Endodermal cell (in vitro differentiated cells): ENCODE data around the gene PLEKHB2. TPM values are rescaled to one million over a fixed set of nuclear protein-coding genes. Genes with fewer than 3 reads are reported as not detected.
A peak's percentile ranks its signal among the peaks of the same experiment; 100 is the strongest.
"Not testable (repeated sequence)": the region's sequence is repeated elsewhere in the genome, so short reads cannot be mapped to it uniquely, and the experiment has no call there.

Source experiments
- DNase-seq: peaks from one replicate; pipeline ENCODE4 v3.0.0-alpha.2; 2017
- H3K27ac ChIP-seq: 2 replicates; pipeline ENCODE4 v1.5.1; 2013; ENCODE audit warnings: mild to moderate bottlenecking, low read depth, low read length, moderate library complexity
- H3K27me3 ChIP-seq: 2 replicates; pipeline ENCODE4 v1.6.1; 2013; ENCODE audit warnings: mild to moderate bottlenecking, low read length, moderate library complexity; ENCODE audit not compliant: insufficient read depth, control insufficient read depth, poor library complexity, severe bottlenecking
- H3K36me3 ChIP-seq: 2 replicates; pipeline ENCODE4 v1.7.0; 2013; ENCODE audit warnings: mild to moderate bottlenecking, low read length, moderate library complexity; ENCODE audit not compliant: control insufficient read depth, insufficient read depth
- H3K4me1 ChIP-seq: one replicate; pipeline ENCODE4 v1.7.0; 2013; ENCODE audit warnings: low read length; ENCODE audit not compliant: control insufficient read depth, insufficient read depth
- H3K4me3 ChIP-seq: 2 replicates; pipeline ENCODE4 v1.5.1; 2013; ENCODE audit warnings: mild to moderate bottlenecking, low read length, moderate library complexity
- H3K9ac ChIP-seq: 2 replicates; pipeline ENCODE4 v1.6.1; 2013; ENCODE audit warnings: mild to moderate bottlenecking, low read length, moderate library complexity; ENCODE audit not compliant: poor library complexity, severe bottlenecking; ENCODE audit errors: extremely low read depth
- H3K9me3 ChIP-seq: 2 replicates; pipeline ENCODE4 v1.6.1; 2013; ENCODE audit warnings: mild to moderate bottlenecking, low read length, moderate library complexity; ENCODE audit not compliant: control insufficient read depth
- H3K27ac Mint-ChIP-seq: 2 replicates; pipeline ENCODE4 v1.8.0; 2020; ENCODE audit warnings: mixed read lengths
- H3K27me3 Mint-ChIP-seq: 2 replicates; pipeline ENCODE4 v1.8.0; 2021; ENCODE audit warnings: mild to moderate bottlenecking, mixed read lengths; ENCODE audit not compliant: insufficient read depth
- H3K36me3 Mint-ChIP-seq: 2 replicates; pipeline ENCODE4 v1.8.0; 2020; ENCODE audit warnings: low read depth, mixed read lengths
- H3K4me1 Mint-ChIP-seq: 2 replicates; pipeline ENCODE4 v1.8.0; 2020; ENCODE audit warnings: mixed read lengths
- H3K4me3 Mint-ChIP-seq: 2 replicates; pipeline ENCODE4 v1.8.0; 2020; ENCODE audit warnings: mild to moderate bottlenecking, moderate library complexity, mixed read lengths
- H3K9me3 Mint-ChIP-seq: 2 replicates; pipeline ENCODE4 v1.8.0; 2020; ENCODE audit warnings: mild to moderate bottlenecking, mixed read lengths
- CTCF ChIP-seq: fragments of 200-600 bp; sonication (generic); conservative IDR thresholded peaks from 2 replicates; pipeline ENCODE4 v1.5.0; 2021; ENCODE audit warnings: antibody characterized with exemption, mild to moderate bottlenecking
- WGBS, 2 experiments: methylation state at CpG; one replicate each; pipeline versions ENCODE4 v1.1.5 to v1.1.7; 2013; ENCODE audit warnings: missing lambda C conversion rate in 2 of 2, mixed read lengths in 1 of 2; ENCODE audit not compliant: insufficient coverage in 1 of 2, insufficient read length in 1 of 2; 5-methylcytosine and 5-hydroxymethylcytosine counted together
- total RNA-seq, 2 donors: library from RNA; stranded (reverse); fragmentation: NEBNext Ultra II Directional in 1 of 2; extraction: Animal tissue kit (Norgen Biotek cat#: 25700) in 1 of 2; gene quantifications; 2 replicates in 1 of 2; 3 replicates in 1 of 2; pipeline ENCODE4 v1.2.1, GENCODE V29; 2021

PLEKHB2 gene
- total RNA-seq, 2 donors from 2014 or later, result 66.7 to 68.6 TPM

DNA sequence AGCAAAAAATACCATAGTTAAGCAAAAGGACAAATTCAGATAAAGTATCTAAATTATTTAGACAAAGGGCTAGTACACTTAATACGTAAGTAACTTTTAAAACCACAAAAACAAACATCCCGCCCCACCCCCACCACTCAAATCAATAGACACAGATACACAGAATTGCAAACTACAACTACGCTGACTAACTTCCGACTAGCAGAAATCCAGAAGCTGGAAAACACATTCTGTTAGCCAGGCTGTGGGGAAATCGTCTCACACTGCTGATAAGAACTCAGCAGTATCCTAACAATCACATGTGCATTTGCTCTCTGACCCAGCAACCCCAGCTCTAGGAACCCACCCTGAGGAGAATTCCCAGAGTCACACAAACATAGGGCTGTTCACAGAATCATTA is 28.4 kb upstream of the PLEKHB2 start:
- Histone ChIP-seq H3K4me1 (peaks cover 7% of the 10 kb centered on the region), H3K36me3 (peaks cover 87% of the 10 kb centered on the region), H3K27me3 (no peaks in the 10 kb centered on the region), H3K4me3 (no peak overlapping the region), H3K9ac (no peak overlapping the region), H3K27ac (no peak overlapping the region), H3K9me3 (no peaks in the 10 kb centered on the region)
- no peak overlapping the region for H3K4me3 Mint-ChIP-seq
- TF ChIP-seq CTCF, result no peak
- peak; percentile 67 for DNase-seq
- H3K36me3 Mint-ChIP-seq, result peaks cover 83% of the 10 kb centered on the region
- H3K27me3 Mint-ChIP-seq, result no peaks in the 10 kb centered on the region
- peak overlapping the region; percentile 87 for H3K27ac Mint-ChIP-seq
- peaks cover 38% of the 10 kb centered on the region for H3K4me1 Mint-ChIP-seq
- WGBS, 2 experiments, result 59 to 68% methylated on average over 3 to 5 of the region's 5 CpGs
- H3K9me3 Mint-ChIP-seq, result no peaks in the 10 kb centered on the region

DNA sequence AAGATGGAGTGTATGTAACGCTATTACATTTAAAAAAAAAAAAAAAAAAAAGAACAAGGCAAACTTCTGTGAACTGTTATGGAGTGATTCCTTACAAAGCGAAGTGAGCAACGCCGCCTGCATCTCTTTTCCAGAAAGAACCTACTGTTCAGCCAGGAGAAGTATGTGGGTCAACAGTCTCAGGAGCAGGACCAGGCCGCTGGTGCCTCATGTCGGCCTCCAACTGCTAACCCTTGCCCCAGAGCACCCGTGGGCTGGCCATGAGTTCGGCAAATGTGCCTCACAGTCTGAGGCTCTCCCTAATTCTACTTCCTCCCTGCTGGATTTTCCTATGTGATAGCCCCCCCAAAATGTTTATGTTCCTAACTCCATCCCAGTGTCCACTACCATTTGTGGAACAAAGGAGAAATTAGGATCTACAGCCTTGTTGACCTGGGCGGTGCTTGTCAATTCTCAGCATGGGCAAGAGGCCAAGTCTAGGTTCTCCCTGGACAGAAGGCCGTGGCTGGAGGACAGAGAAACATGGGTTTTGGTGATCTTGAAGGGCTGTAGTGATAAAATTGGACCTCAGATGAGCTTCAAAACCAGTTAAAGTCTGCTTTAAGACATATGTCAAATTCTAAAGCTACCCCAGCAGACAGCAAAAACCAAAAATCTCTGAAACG is 27.8 kb upstream of the PLEKHB2 start:
- Mint-ChIP-seq H3K27ac (peak overlapping the region; percentile 87), H3K4me1 (peaks cover 44% of the 10 kb centered on the region), H3K4me3 (no peak overlapping the region), H3K36me3 (peaks cover 84% of the 10 kb centered on the region), H3K27me3 (no peaks in the 10 kb centered on the region), H3K9me3 (no peaks in the 10 kb centered on the region)
- H3K9ac ChIP-seq, result no peak overlapping the region
- peaks cover 7% of the 10 kb centered on the region for H3K4me1 ChIP-seq
- no peak for TF ChIP-seq CTCF
- no peak overlapping the region for H3K27ac ChIP-seq
- no peaks in the 10 kb centered on the region for H3K27me3 ChIP-seq
- no peak for DNase-seq
- 93 to 98% methylated on average over 10 to 11 of the region's 11 CpGs for WGBS, 2 experiments
- H3K4me3 ChIP-seq, result no peak overlapping the region
- no peaks in the 10 kb centered on the region for H3K9me3 ChIP-seq
- H3K36me3 ChIP-seq, result peaks cover 89% of the 10 kb centered on the region

- no peak for DNase-seq
- Histone ChIP-seq H3K4me3 (no peak overlapping the region), H3K9ac (no peak overlapping the region), H3K27me3 (no peaks in the 10 kb centered on the region), H3K36me3 (peaks cover 87% of the 10 kb centered on the region), H3K4me1 (peaks cover 7% of the 10 kb centered on the region), H3K27ac (no peak overlapping the region), H3K9me3 (no peaks in the 10 kb centered on the region)
- Mint-ChIP-seq H3K9me3 (no peaks in the 10 kb centered on the region), H3K4me3 (no peak overlapping the region), H3K36me3 (peaks cover 87% of the 10 kb centered on the region), H3K27ac (peak overlapping the region; percentile 87), H3K4me1 (peaks cover 46% of the 10 kb centered on the region), H3K27me3 (no peaks in the 10 kb centered on the region)
- no peak for TF ChIP-seq CTCF
- WGBS, 2 experiments, result 93 to 100% methylated on average over 2 to 3 of the region's 3 CpGs
Observed at GRCh38 chr2:131077966-131078365, 27.2 kb upstream of the PLEKHB2 start.

GRCh38 chr2:131079931-131080330 is 25.2 kb upstream of the PLEKHB2 start:
- WGBS, 2 experiments, result 89 to 96% methylated on average over 6 of the region's 6 CpGs
- H3K9me3 Mint-ChIP-seq, H3K4me3 Mint-ChIP-seq, DNase-seq, H3K27me3 ChIP-seq, H3K27me3 Mint-ChIP-seq, H3K27ac Mint-ChIP-seq, H3K4me3 ChIP-seq, H3K9ac ChIP-seq, H3K27ac ChIP-seq, H3K4me1 ChIP-seq, H3K9me3 ChIP-seq: not testable (repeated sequence)
- peaks cover 83% of the 10 kb centered on the region for H3K36me3 Mint-ChIP-seq
- H3K36me3 ChIP-seq, result peaks cover 82% of the 10 kb centered on the region
- H3K4me1 Mint-ChIP-seq, result peaks cover 41% of the 10 kb centered on the region
